IMR-90 (cell line): ENCODE measurements around the gene DLX6. TPM values are rescaled to one million over a fixed set of nuclear protein-coding genes. Genes with fewer than 3 reads are reported as not detected.

ENCODE experiments used
- ATAC-seq: fragments of 200-7000 bp; cut with Tn5 transposase; 2 replicates; pipeline ENCODE4 v1.9.1; 2020; ENCODE audit warnings: low read depth, mild to moderate bottlenecking, moderate library complexity
- BruUV-seq: library from RNA; stranded (reverse); fragments of 400-500 nt; replicated peaks from 2 replicates; lab custom pipeline; 2021; lab: Mats Ljungman, UMichigan
- CTCF ChIA-PET: fragments of 300-600 bp; formaldehyde crosslinking; extraction: SDS; loops from one replicate; lab custom pipeline; 2021; ENCODE audit warnings: antibody characterized with exemption; lab: Yijun Ruan, JAX
- POLR2A ChIA-PET: fragments of 300-600 bp; sonication (Branson Sonifier 250); formaldehyde crosslinking; loops from one replicate; lab custom pipeline; 2022; ENCODE audit warnings: antibody characterized with exemption; ENCODE audit not compliant: unreplicated experiment; lab: Charles Lee
- DNase-seq: peaks from one replicate; pipeline ENCODE4 v3.0.0; 2013
- H2AFZ ChIP-seq: replicated peaks from 2 replicates; pipeline ENCODE3; 2013; ENCODE audit warnings: low read length, mild to moderate bottlenecking; ENCODE audit not compliant: poor library complexity
- H2AK5ac ChIP-seq: 2 replicates; pipeline ENCODE4 v1.6.1; 2013; ENCODE audit warnings: low read depth, low read length, inconsistent platforms
- H2AK9ac ChIP-seq: replicated peaks from 2 replicates; pipeline ENCODE3; 2013; ENCODE audit warnings: mild to moderate bottlenecking, low read depth, low read length, moderate library complexity; ENCODE audit not compliant: poor library complexity
- H2BK120ac ChIP-seq: 2 replicates; pipeline ENCODE4 v1.6.1; 2013; ENCODE audit warnings: low read depth, low read length, inconsistent platforms
- H2BK15ac ChIP-seq: 3 replicates; pipeline ENCODE4 v1.6.1; 2013; ENCODE audit warnings: low read depth, low read length, inconsistent platforms
- H2BK20ac ChIP-seq: 2 replicates; pipeline ENCODE4 v1.6.1; 2013; ENCODE audit warnings: low read depth, mild to moderate bottlenecking, inconsistent platforms, low read length, moderate library complexity
- H2BK5ac ChIP-seq: 2 replicates; pipeline ENCODE4 v1.6.1; 2013; ENCODE audit warnings: mild to moderate bottlenecking, low read depth, low read length, inconsistent platforms; ENCODE audit not compliant: poor library complexity, severe bottlenecking
- H3K14ac ChIP-seq: replicated peaks from 2 replicates; pipeline ENCODE4 v1.6.1; 2013; ENCODE audit warnings: low read depth, low read length, inconsistent platforms
- H3K18ac ChIP-seq: 2 replicates; pipeline ENCODE4 v1.6.1; 2013; ENCODE audit warnings: low read depth, low read length, control low read depth
- H3K23ac ChIP-seq: 2 replicates; pipeline ENCODE4 v1.6.1; 2013; ENCODE audit warnings: low read depth, low read length, inconsistent platforms
- H3K27ac ChIP-seq: 2 replicates; pipeline ENCODE4 v1.5.1; 2013; ENCODE audit warnings: mild to moderate bottlenecking, control low read depth, low read length; ENCODE audit not compliant: insufficient read depth
- H3K27me3 ChIP-seq: 2 replicates; pipeline ENCODE4 v1.6.1; 2013; ENCODE audit warnings: low read length; ENCODE audit not compliant: control insufficient read depth, insufficient read depth
- H3K36me3 ChIP-seq: 2 replicates; pipeline ENCODE4 v1.6.1; 2013; ENCODE audit warnings: low read length, mixed read lengths; ENCODE audit not compliant: control insufficient read depth, insufficient read depth
- H3K4ac ChIP-seq: 2 replicates; pipeline ENCODE4 v1.6.1; 2013; ENCODE audit warnings: low read depth, low read length, inconsistent platforms
- H3K4me1 ChIP-seq: 2 replicates; pipeline ENCODE4 v1.6.1; 2013; ENCODE audit warnings: low read length, mixed read lengths; ENCODE audit not compliant: control insufficient read depth, insufficient read depth
- H3K4me2 ChIP-seq: 2 replicates; pipeline ENCODE4 v1.6.1; 2013; ENCODE audit warnings: low read depth, mild to moderate bottlenecking, control low read depth, low read length, moderate library complexity
- H3K4me3 ChIP-seq: 2 replicates; pipeline ENCODE4 v1.5.1; 2013; ENCODE audit warnings: low read depth, mild to moderate bottlenecking, control low read depth, low read length, moderate library complexity; ENCODE audit not compliant: insufficient read depth
- H3K56ac ChIP-seq: 2 replicates; pipeline ENCODE4 v1.6.1; 2013; ENCODE audit warnings: low read length, inconsistent platforms; ENCODE audit not compliant: insufficient read depth; ENCODE audit errors: extremely low read depth
- H3K79me1 ChIP-seq, 2 experiments: 2 replicates each; pipeline ENCODE4 v1.6.1; 2013; ENCODE audit warnings: low read length in 2 of 2, inconsistent platforms in 1 of 2, low read depth in 1 of 2
- H3K9ac ChIP-seq: 2 replicates; pipeline ENCODE4 v1.6.1; 2013; ENCODE audit warnings: low read depth, low read length, control low read depth
- H3K9me1 ChIP-seq: 2 replicates; pipeline ENCODE4 v1.6.1; 2013; ENCODE audit warnings: low read length, inconsistent platforms; ENCODE audit not compliant: insufficient read depth
- H3K9me3 ChIP-seq: 2 replicates; pipeline ENCODE4 v1.6.1; 2013; ENCODE audit warnings: low read length; ENCODE audit not compliant: control insufficient read depth, insufficient read depth
- H4K20me1 ChIP-seq: 2 replicates; pipeline ENCODE4 v1.6.1; 2013; ENCODE audit warnings: low read length, inconsistent platforms; ENCODE audit not compliant: insufficient read depth
- H4K5ac ChIP-seq: 2 replicates; pipeline ENCODE4 v1.6.1; 2013; ENCODE audit warnings: mild to moderate bottlenecking, low read depth, low read length, control low read depth
- H4K8ac ChIP-seq, 2 experiments: 2 replicates each; pipeline ENCODE4 v1.6.1; 2013; ENCODE audit warnings: low read depth in 2 of 2, low read length in 2 of 2, control low read depth in 1 of 2, inconsistent platforms in 1 of 2
- H4K91ac ChIP-seq: 2 replicates; pipeline ENCODE4 v1.6.1; 2013; ENCODE audit warnings: low read depth, low read length, inconsistent platforms; ENCODE audit not compliant: insufficient read depth
- BHLHE40 ChIP-seq: fragments of 150-350 bp; IDR thresholded peaks from 2 replicates; pipeline ENCODE4 v1.6.1; 2016; ENCODE audit warnings: mild to moderate bottlenecking, low read depth, low read length
- CEBPB ChIP-seq: IDR thresholded peaks from 2 replicates; pipeline ENCODE4 v1.6.1; 2012; ENCODE audit warnings: low read depth, low read length, improper control_type of control experiment
- CHD1 ChIP-seq: IDR thresholded peaks from 2 replicates; pipeline ENCODE4 v1.6.1; 2012; ENCODE audit warnings: low read depth, low read length, improper control_type of control experiment
- CTCF ChIP-seq: conservative IDR thresholded peaks from 2 replicates; pipeline ENCODE4 v1.5.1; 2012; ENCODE audit warnings: mild to moderate bottlenecking, low read depth, low read length, improper control_type of control experiment
- ELK1 ChIP-seq: fragments of 150-350 bp; IDR thresholded peaks from 2 replicates; pipeline ENCODE4 v1.6.1; 2016; ENCODE audit warnings: low read depth, mild to moderate bottlenecking, low read length, moderate library complexity, borderline replicate concordance
- FOS ChIP-seq: fragments of 150-350 bp; IDR thresholded peaks from 2 replicates; pipeline ENCODE4 v1.6.1; 2016; ENCODE audit warnings: low read depth, low read length
- MAFK ChIP-seq: IDR thresholded peaks from 2 replicates; pipeline ENCODE4 v1.6.1; 2012; ENCODE audit warnings: low read depth, low read length, improper control_type of control experiment
- MAZ ChIP-seq: IDR thresholded peaks from 2 replicates; pipeline ENCODE4 v1.6.1; 2012; ENCODE audit warnings: low read depth, mild to moderate bottlenecking, low read length, improper control_type of control experiment, moderate library complexity, borderline replicate concordance
- MXI1 ChIP-seq: IDR thresholded peaks from 2 replicates; pipeline ENCODE4 v1.6.1; 2012; ENCODE audit warnings: low read depth, mild to moderate bottlenecking, low read length, moderate library complexity, borderline replicate concordance
- NFE2L2 ChIP-seq: fragments of 150-350 bp; IDR thresholded peaks from 2 replicates; pipeline ENCODE4 v1.6.1; 2016; ENCODE audit warnings: low read depth, mild to moderate bottlenecking, low read length
- RAD21 ChIP-seq: IDR thresholded peaks from 2 replicates; pipeline ENCODE4 v1.6.1; 2012; ENCODE audit warnings: low read length, improper control_type of control experiment
- RFX5 ChIP-seq: IDR thresholded peaks from 2 replicates; pipeline ENCODE4 v1.8.0; 2012; ENCODE audit warnings: low read depth, mild to moderate bottlenecking, low read length, moderate library complexity
- SMC3 ChIP-seq: fragments of 150-350 bp; IDR thresholded peaks from 2 replicates; pipeline ENCODE4 v1.6.1; 2016; ENCODE audit warnings: low read depth, mild to moderate bottlenecking, antibody characterized with exemption, low read length, moderate library complexity
- WGBS, 2 experiments: methylation state at CpG; one replicate each; pipeline versions ENCODE4 v1.1.5 to v1.1.7; 2013; ENCODE audit warnings: missing lambda C conversion rate in 2 of 2; ENCODE audit not compliant: insufficient read length in 1 of 2; ENCODE audit errors: extremely low coverage in 2 of 2; 5-methylcytosine and 5-hydroxymethylcytosine counted together
- dilution Hi-C: fragments of 300-500 bp; cut with HindIII; formaldehyde crosslinking; loops from one replicate; pipeline ENCODE4 v1.14.3; 2018; ENCODE audit warnings: low sequenced_read_pairs; ENCODE audit not compliant: unreplicated experiment
- in situ Hi-C: fragments of 300-500 bp; cut with MboI; formaldehyde crosslinking; loops from 3 replicates; pipeline ENCODE4 v1.14.3; 2019; ENCODE audit warnings: low sequenced_read_pairs, inconsistent platforms, mixed read lengths
- intact Hi-C: fragments of 100-400 bp; cut with micrococcal nuclease; formaldehyde crosslinking; loops from 2 replicates; pipeline ENCODE4 v1.10.0; 2022
- polyA plus RNA-seq, 3 experiments: library from polyadenylated mRNA; depleted of rRNA; stranded (reverse); fragments of >200 nt; gene quantifications; 2 replicates each; pipeline ENCODE4 v1.2.3, GENCODE V29; 2012; ENCODE audit warnings: low replicate concordance in 1 of 3
- total RNA-seq: library from RNA; depleted of rRNA; stranded (reverse); fragments of >200 nt; gene quantifications from 2 replicates; pipeline ENCODE4 v1.2.3, GENCODE V29; 2012
- TF ChIP-seq, protein P1 (sequence below): fragments of 150-350 bp; IDR thresholded peaks from 2 replicates; pipeline ENCODE4 v1.6.1; 2017; ENCODE audit warnings: mild to moderate bottlenecking, antibody characterized with exemption, low read length, low read depth

The DLX6 gene
- total and polyA plus RNA-seq, 2 of the 4 experiments (the other 2 are of a cell fraction) = not detected

- ChIA-PET CTCF (interaction anchor here (0.6 to 1.4 kb wide), 14 partner anchors 10 to 1111 kb away, joined by 3 to 20 read pairs (median 5); no protein-coding TSS in a partner anchor), POLR2A (no interaction called here)
- dilution Hi-C loops = no loop called here
- H3K79me1 ChIP-seq = no peaks in the 10 kb centered on the region
- H3K27me3 ChIP-seq = peaks cover 45% of the 10 kb centered on the region
- no peak overlapping the region for H2BK15ac ChIP-seq
- peak; percentile 85 for DNase-seq
- H2BK20ac ChIP-seq = no peak overlapping the region
- WGBS, 2 experiments = no CpG with 5 or more reads among the region's 23 CpGs
- no peaks in the 10 kb centered on the region for H3K9me1 ChIP-seq
- in situ Hi-C loops = loop anchor here (5.0 to 10.0 kb wide), 2 partner anchors 953 to 1110 kb away; no protein-coding TSS in a partner anchor
- no peaks in the 10 kb centered on the region for H3K4me1 ChIP-seq
- H3K4me2 ChIP-seq = peak overlapping the region; percentile 37
- no peak overlapping the region for H4K5ac ChIP-seq
- H3K27ac ChIP-seq = no peak overlapping the region
- no peak overlapping the region for H2BK5ac ChIP-seq
- ATAC-seq = peak; percentile 95
- no peak overlapping the region for H4K8ac ChIP-seq
- no peak overlapping the region for H3K4ac ChIP-seq
- H3K9me3 ChIP-seq = no peaks in the 10 kb centered on the region
- H4K91ac ChIP-seq = no peak overlapping the region
- H4K20me1 ChIP-seq = no peaks in the 10 kb centered on the region
- peak overlapping the region; percentile 60 for H2AK9ac ChIP-seq
- no TSS peak for BruUV-seq
- H3K56ac ChIP-seq = no peak overlapping the region
- no peak overlapping the region for H3K14ac ChIP-seq
- H3K4me3 ChIP-seq = peak overlapping the region; percentile 2; the same call in 1 of the 2 replicates
- no peak overlapping the region for H3K23ac ChIP-seq
- no peaks in the 10 kb centered on the region for H3K36me3 ChIP-seq
- H3K18ac ChIP-seq = no peak overlapping the region
- no peak overlapping the region for H2BK120ac ChIP-seq
- intact Hi-C loops = loop anchor here (1.0 to 5.0 kb wide), 5 partner anchors 612 to 1111 kb away; no protein-coding TSS in a partner anchor
- peak overlapping the region; percentile 63 for H2AFZ ChIP-seq
- no peak overlapping the region for H2AK5ac ChIP-seq
- no peak overlapping the region for H3K9ac ChIP-seq
- TF ChIP-seq SMC3 (peak; percentile 95), MAZ (peak; percentile 58; the same call in 1 of the 2 replicates), CEBPB (peak; percentile 91), CTCF (peak; percentile 93), RAD21 (peak; percentile 96), FOS (no peak), MXI1 (no peak), CHD1 (no peak), MAFK (no peak), RFX5 (no peak), ELK1 (no peak), NFE2L2 (no peak), BHLHE40 (no peak)
- TF ChIP-seq, protein P1, sequence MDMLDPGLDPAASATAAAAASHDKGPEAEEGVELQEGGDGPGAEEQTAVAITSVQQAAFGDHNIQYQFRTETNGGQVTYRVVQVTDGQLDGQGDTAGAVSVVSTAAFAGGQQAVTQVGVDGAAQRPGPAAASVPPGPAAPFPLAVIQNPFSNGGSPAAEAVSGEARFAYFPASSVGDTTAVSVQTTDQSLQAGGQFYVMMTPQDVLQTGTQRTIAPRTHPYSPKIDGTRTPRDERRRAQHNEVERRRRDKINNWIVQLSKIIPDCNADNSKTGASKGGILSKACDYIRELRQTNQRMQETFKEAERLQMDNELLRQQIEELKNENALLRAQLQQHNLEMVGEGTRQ = no peak
Observed at GRCh38 chr7:97027427-97028234, 22.3 kb downstream of the DLX6 start.
